MCF 10A (cell line): ENCODE results near the gene WIPF2. TPM values are rescaled to one million over a fixed set of nuclear protein-coding genes. Genes with fewer than 3 reads are reported as not detected.
A peak's percentile ranks its signal among the peaks of the same experiment; 100 is the strongest.

Experiments
- BruUV-seq: library from RNA; stranded (reverse); fragments of 400-500 nt; replicated peaks from 2 replicates; lab custom pipeline; 2021; lab: Mats Ljungman, UMichigan
- CTCF ChIA-PET: fragments of 300-600 bp; sonication (Branson Sonifier 250); formaldehyde crosslinking; extraction: SDS; loops from one replicate; lab custom pipeline; 2021; ENCODE audit warnings: antibody characterized with exemption, inconsistent platforms; lab: Yijun Ruan, JAX
- POLR2A ChIA-PET: fragments of 300-600, 350-650 bp; sonication (Branson Sonifier 250); formaldehyde crosslinking; extraction: SDS; loops from one replicate; lab custom pipeline; 2020; ENCODE audit warnings: antibody characterized with exemption, inconsistent platforms; lab: Yijun Ruan, JAX
- DNase-seq: peaks from one replicate; pipeline ENCODE4 v3.0.0-alpha.2; 2018; ENCODE audit not compliant: unreplicated experiment
- H3K27ac Mint-ChIP-seq: one replicate; pipeline ENCODE4 v1.8.0; 2022; ENCODE audit warnings: mild to moderate bottlenecking, low read depth, mixed read lengths; ENCODE audit not compliant: unreplicated experiment
- H3K27me3 Mint-ChIP-seq: one replicate; pipeline ENCODE4 v1.8.0; 2022; ENCODE audit warnings: mixed read lengths; ENCODE audit not compliant: insufficient read depth, unreplicated experiment
- H3K36me3 Mint-ChIP-seq: one replicate; pipeline ENCODE4 v1.8.0; 2022; ENCODE audit warnings: mild to moderate bottlenecking, moderate library complexity, mixed read lengths; ENCODE audit not compliant: insufficient read depth, unreplicated experiment
- H3K4me1 Mint-ChIP-seq: one replicate; pipeline ENCODE4 v1.8.0; 2022; ENCODE audit warnings: mixed read lengths; ENCODE audit not compliant: insufficient read depth, unreplicated experiment
- H3K4me3 Mint-ChIP-seq: one replicate; pipeline ENCODE4 v1.8.0; 2022; ENCODE audit warnings: mild to moderate bottlenecking, moderate library complexity, mixed read lengths; ENCODE audit not compliant: unreplicated experiment
- H3K9me3 Mint-ChIP-seq: one replicate; pipeline ENCODE4 v1.8.0; 2022; ENCODE audit warnings: mixed read lengths; ENCODE audit not compliant: unreplicated experiment
- CTCF ChIP-seq: fragments of 200-600 bp; IDR thresholded peaks from one replicate; pipeline ENCODE4 v1.8.0; 2022; ENCODE audit warnings: antibody characterized with exemption, mild to moderate bottlenecking; ENCODE audit not compliant: unreplicated experiment
- intact Hi-C: fragments of 100-400 bp; cut with micrococcal nuclease; formaldehyde crosslinking; loops from 2 replicates; pipeline ENCODE4 v1.14.1; 2022
- total RNA-seq: library from RNA; stranded (reverse); gene quantifications from 2 replicates; pipeline ENCODE4 v1.2.3, GENCODE V29; 2022

Gene WIPF2
- total RNA-seq, 1 experiment from 2014 or later: 32.8 TPM

GRCh38 chr17:40287494-40288369 is 68.6 kb downstream of the WIPF2 start, which contains the start of gene CDC6:
Gene CDC6, plus strand, starts transcription at chr17:40287879. Its CDS starts 1,542 bp downstream, at chr17:40289421.
- TSS peak; percentile 34 for BruUV-seq
- intact Hi-C loops: no loop called here
- POLR2A ChIA-PET: interaction anchor here (0.6 to 3.1 kb wide), 13 partner anchors 15 to 187 kb away, joined by 3 to 21 read pairs (median 5); partner anchors contain the start of genes CASC3, NR1D1, TOP2A and WIPF2
- TF ChIP-seq CTCF: no peak
- Mint-ChIP-seq H3K4me3 (peak within 1 kb of the TSS; percentile 99), H3K4me1 (peaks cover 24% of the 10 kb centered on the region), H3K9me3 (no peaks in the 10 kb centered on the region), H3K27me3 (no peaks in the 10 kb centered on the region), H3K36me3 (peaks cover 30% of the 10 kb centered on the region), H3K27ac (peak within 1 kb of the TSS; percentile 69)
- DNase-seq: peak; percentile 100
- CTCF ChIA-PET: interaction anchor here (0.6 to 8.6 kb wide), 5 partner anchors 11 to 516 kb away, joined by 3 to 131 read pairs (median 4); partner anchors contain the start of gene WIPF2

- ChIA-PET POLR2A (interaction anchor here (0.5 to 3.5 kb wide), 13 partner anchors 17 to 310 kb away, joined by 3 to 21 read pairs (median 5); partner anchors contain the start of genes NR1D1, PSMD3 and WIPF2), CTCF (interaction anchor here (0.5 to 8.6 kb wide), 24 partner anchors 9 to 1422 kb away, joined by 3 to 131 read pairs (median 4); partner anchors contain the start of genes CSF3, GAST and WIPF2)
- H3K4me1 Mint-ChIP-seq: peaks cover 15% of the 10 kb centered on the region
- H3K27ac Mint-ChIP-seq: no peak overlapping the region
- no peak overlapping the region for H3K4me3 Mint-ChIP-seq
- H3K36me3 Mint-ChIP-seq: peaks cover 39% of the 10 kb centered on the region
- no TSS peak for BruUV-seq
- no peaks in the 10 kb centered on the region for H3K9me3 Mint-ChIP-seq
- no peaks in the 10 kb centered on the region for H3K27me3 Mint-ChIP-seq
- intact Hi-C loops: loop anchor here (1.0 kb wide), 3 partner anchors 89 to 277 kb away; no protein-coding TSS in a partner anchor
- TF ChIP-seq CTCF: peak; percentile 55
- DNase-seq: peak; percentile 88
Observed at GRCh38 chr17:40290629-40291280, 71.7 kb downstream of the WIPF2 start.

- Mint-ChIP-seq H3K27ac (no peak overlapping the region), H3K4me3 (no peak overlapping the region), H3K9me3 (no peaks in the 10 kb centered on the region), H3K27me3 (no peaks in the 10 kb centered on the region), H3K4me1 (peaks cover 15% of the 10 kb centered on the region), H3K36me3 (peaks cover 39% of the 10 kb centered on the region)
- BruUV-seq: no TSS peak
- ChIA-PET CTCF (interaction anchor here (0.6 to 8.6 kb wide), 16 partner anchors 8 to 365 kb away, joined by 3 to 131 read pairs (median 4); partner anchors contain the start of genes CSF3 and WIPF2), POLR2A (interaction anchor here (0.6 to 3.5 kb wide), 7 partner anchors 16 to 233 kb away, joined by 3 to 17 read pairs (median 6); partner anchors contain the start of gene WIPF2)
- intact Hi-C loops: no loop called here
- no peak for TF ChIP-seq CTCF
- no peak for DNase-seq
Observed at GRCh38 chr17:40291281-40291664, 72.2 kb downstream of the WIPF2 start.
